ENCODE data around the gene ARHGEF1.
"Not testable (repeated sequence)": the region's sequence is repeated elsewhere in the genome, so short reads cannot be mapped to it uniquely, and the experiment has no call there.

Gene ARHGEF1

DNA sequence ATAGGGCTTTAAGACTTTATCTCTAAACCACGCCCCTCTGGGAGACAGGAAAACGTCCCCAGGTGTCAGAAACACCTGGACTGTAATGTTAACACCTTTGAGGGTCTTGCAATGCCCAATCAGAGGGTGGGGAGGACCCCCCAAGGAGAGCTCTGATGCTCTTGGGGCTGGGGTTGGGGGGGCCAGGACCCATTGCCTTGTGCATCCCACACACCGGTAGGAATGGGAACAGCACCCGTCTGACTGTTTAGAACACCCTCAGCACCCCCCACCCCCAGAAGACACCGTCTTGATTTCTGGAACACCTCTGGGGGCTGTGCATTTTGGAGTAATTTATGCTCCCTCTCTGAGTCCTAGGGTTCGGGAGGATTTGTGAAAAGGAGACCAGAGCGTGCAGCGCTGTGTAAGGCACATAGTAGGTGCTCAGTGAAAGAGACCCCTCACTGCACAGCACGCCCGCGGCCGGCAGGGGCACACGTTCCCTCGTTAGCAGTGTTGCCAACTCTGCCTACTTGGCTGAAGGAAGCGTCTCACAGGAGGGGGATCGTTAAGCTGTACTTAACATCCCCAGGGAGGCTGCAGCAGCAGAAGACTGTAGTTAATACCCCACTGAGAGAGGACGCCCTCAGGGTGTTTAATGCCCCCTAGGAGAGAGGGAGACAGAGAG lies 48.1 kb downstream of the ARHGEF1 start:
- DNase-seq (ENCODE audit: low spot score) = no peak

GRCh38 chr19:41932259-41932719 lies 49.3 kb downstream of the ARHGEF1 start:
- no peak for DNase-seq (ENCODE audit: low spot score)

DNA sequence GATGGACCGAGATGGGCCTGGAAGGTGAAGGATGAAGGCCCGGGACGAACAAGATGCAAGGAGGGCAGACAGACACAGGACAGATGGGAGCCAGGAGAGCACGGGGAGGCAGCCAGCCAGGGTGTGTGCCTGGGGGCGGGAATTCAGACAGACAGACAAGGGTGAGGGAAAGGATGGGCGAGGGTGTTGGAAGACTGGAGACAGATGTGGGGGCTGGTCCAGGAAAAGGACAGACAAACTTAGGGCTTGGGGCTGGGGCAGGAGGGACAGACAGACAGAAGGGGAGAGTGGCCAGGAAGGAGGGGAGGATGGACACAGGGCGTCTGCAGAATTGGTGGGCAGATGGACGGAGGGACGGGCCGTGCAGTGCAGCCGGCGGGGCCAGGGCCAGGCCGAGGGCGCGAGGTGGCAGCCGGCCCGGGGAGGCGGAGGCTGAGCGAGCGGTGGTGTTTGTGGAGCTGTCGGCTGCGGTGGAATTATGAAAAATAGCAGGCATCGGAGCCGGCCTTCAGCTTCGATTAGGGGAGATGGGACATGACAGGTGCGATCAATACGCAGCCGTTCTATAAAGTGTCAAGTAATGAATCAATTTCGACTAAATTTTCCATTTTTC lies 49.8 kb downstream of the ARHGEF1 start:
- DNase-seq (ENCODE audit: low spot score) = no peak

DNA sequence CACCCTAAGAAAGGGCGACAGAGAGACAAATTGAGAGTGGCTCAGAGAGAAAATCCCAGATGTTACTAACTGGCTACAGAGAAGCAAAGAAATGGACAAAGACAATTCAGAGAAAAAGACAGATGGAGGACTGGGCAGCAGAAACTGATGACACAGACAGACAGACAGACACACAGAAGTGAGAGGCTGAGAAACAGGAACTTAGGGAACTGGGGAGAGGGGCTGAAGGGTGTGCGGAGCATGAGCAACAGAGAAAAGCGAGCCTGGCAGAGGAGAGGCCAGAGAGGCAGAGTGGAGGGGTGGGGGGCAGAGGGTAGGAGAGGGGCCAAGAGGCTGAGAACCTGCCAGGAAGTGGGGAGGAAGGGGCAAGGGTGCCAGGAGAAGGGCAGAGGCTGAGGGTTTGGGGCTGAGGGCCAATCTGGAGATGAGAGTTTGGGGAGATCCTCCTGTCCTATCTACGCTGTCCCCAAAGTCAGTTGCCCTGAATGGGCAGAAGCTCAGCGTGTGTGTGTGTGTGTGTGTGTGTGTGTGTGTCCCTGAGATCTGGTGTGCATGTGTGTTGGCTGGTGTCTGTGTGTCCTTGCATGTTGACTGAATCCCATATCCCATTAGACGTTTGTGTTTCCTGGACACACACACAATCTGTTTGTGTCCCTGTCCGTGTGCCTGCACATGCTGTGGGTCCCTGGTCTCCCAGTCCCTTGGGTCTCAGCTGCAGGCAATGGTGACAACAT lies 50.9 kb downstream of the ARHGEF1 start:
- DNase-seq (ENCODE audit: low spot score) = no peak

DNA sequence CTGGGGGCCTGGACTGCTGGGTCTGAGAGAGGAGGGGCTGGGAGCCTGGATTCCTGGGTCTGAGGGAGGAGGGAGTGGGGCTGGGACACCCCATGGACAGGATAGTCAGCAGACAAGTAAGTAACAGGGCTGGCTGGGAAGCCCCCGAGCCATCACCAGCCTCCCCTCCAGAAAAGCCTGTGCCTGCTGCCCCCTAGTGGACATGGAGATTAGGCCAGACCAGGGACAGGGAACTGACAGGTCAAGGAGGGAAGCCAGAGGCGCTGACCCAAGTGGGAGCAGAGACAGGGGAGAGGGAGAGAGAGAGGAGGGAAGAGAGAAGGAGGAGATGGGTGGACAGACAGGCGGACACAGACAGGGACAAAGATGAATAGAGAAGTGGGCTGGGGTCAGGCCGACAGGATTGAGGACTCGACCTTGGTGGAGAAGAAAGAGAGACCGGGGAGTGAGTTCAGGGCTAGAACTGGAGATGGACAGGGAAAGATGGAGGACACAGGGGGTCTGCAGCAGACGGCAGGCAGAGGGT lies 51.9 kb downstream of the ARHGEF1 start:
- peak; percentile 69 for DNase-seq (ENCODE audit: low spot score)

GRCh38 chr19:41935760-41936415 lies 52.9 kb downstream of the ARHGEF1 start:
- no peak for DNase-seq (ENCODE audit: low spot score)

- peak; percentile 2 for DNase-seq (ENCODE audit: low spot score)
Measured at GRCh38 chr19:41936416-41936850, 53.4 kb downstream of the ARHGEF1 start.

DNA sequence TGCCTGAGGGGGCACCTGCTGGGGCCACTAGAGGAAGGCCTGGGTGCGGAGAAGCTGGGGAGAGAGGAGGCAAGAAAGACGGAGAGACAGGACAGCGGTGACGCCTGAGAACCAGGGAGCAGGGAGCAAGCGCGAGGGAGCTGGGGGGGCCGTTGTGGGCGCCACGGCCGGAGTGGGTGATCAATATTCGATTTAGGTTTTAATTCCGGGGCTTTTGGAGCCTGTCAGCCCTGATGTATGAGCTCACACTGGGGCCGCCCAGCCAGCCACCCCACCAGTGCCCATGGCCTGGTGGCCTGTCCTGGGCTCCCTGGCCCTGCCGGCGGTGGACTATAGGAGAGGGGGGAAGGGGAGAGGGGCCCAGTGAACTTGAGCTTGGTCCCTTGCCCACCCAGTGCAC lies 54.0 kb downstream of the ARHGEF1 start:
- DNase-seq (ENCODE audit: low spot score) = no peak

DNA sequence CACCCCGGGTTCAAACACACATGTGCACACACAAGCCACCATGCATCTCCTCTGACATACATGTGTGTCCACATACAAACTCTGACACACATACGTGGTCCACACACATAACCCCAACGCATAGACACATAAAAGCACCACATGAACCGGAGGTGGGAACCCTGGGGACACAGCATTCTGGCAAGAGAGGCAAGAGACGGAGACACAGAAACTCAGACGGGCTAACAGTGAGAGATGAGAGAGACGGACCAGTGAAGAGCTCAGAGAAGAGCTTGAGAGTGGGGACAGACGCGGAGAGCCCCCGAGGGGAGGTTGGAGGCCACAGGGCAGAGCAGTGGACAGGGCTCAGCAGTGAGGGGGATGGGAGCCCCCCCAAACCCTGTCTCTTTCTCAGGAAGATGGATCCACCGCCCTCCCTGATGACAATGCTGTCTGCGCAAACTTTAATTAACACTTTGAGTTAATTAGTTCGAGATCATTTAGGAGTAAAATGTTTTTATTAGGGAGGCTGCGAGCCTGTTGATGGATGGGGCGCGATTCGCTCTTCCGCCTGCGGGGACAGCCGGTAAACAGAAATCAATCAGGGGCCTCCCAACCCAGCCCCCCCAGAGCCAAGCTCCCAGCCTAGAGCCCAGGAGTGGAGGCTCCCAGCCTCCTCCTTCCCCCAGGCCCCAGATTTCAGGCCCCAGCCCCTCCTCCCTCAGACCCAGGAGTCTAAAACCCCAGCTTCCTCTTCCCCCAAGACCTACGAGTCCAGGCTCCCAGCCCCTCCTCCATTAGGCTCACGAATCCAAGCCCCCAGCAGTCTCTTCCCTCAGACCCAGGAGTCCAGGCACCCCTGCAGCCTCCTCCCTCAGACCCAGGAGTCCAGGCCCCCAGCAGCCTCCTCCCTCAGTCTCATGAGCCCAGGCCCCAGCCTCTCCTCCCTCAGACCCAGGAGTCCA lies 54.8 kb downstream of the ARHGEF1 start:
- DNase-seq (ENCODE audit: low spot score) = no peak

- not testable (repeated sequence) for DNase-seq (ENCODE audit: low spot score)
Measured at GRCh38 chr19:41939209-41939608, 56.2 kb downstream of the ARHGEF1 start.

- no peak for DNase-seq (ENCODE audit: low spot score)
Measured at GRCh38 chr19:41939861-41940730, 57.1 kb downstream of the ARHGEF1 start.

DNA sequence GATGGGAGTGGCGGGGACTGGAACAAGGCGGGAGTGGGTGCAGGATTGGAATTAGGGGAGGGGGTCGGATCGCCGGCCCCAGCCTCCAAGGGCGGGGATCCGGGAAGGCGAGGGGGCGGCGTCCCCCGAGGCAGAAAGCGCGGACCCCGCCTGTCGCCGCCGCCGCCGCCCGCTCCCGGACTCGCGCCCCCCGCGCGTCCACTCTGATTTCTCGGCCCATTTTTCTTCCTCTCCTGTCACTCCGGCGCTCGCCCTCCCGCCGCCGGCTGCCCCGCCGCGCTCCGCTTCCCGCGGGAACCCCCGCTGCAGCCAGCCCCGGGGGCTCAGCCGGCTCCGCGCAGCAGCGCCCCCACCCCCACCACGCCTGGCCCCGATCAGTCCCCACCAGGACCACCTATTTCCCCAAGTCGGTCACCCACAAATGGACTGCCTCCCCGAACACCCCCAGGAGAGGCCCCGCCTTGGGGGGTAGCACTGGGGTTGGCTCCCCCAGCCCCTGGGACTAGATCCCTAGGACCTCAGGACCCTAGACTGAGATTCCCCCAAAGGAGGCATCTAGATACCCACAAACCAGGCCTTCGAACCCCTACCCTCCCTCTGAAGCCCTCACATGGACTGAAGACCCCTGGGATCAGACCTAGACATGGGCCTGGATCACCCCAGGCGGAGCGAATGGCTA lies 57.9 kb downstream of the ARHGEF1 start:
- no peak for DNase-seq (ENCODE audit: low spot score)

DNA sequence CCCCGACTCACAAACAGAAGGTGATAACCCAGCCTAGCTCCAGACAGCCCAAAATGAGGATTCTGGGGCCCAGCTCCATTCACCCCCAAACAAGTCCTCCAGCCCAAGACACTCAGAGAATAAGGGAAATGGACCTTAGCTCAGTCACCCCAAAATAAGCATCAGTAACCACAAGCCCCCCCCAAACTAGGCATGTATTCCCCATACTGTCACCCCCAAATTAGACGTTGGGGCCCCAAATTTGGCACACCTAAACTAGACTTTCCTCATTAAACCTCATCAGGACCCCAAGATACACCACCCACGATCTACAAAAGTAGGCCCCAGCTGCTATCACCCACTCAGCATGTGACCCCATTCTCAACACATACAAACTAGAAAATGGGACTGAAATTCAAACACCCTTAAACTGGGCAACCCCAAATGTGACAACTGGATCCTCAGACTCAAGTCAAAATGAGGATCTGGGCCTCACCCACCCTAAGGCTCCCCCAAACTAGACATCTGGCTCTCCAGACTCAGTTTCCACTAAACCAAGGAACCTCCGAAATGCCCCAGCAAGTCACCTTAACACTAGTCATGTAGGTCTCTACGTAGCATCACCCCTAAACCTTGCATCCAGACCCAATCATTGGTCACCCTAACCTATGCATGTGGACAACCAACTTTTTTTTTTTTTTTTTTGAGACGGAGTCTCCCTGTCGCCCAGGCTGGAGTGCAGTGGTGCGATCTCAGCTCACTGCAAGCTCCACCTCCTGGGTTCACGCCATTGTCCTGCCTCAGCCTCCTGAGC lies 58.6 kb downstream of the ARHGEF1 start:
- DNase-seq (ENCODE audit: low spot score) = no peak

GRCh38 chr19:41944336-41944735 lies 61.4 kb downstream of the ARHGEF1 start:
- no peak for DNase-seq (ENCODE audit: low spot score)

DNA sequence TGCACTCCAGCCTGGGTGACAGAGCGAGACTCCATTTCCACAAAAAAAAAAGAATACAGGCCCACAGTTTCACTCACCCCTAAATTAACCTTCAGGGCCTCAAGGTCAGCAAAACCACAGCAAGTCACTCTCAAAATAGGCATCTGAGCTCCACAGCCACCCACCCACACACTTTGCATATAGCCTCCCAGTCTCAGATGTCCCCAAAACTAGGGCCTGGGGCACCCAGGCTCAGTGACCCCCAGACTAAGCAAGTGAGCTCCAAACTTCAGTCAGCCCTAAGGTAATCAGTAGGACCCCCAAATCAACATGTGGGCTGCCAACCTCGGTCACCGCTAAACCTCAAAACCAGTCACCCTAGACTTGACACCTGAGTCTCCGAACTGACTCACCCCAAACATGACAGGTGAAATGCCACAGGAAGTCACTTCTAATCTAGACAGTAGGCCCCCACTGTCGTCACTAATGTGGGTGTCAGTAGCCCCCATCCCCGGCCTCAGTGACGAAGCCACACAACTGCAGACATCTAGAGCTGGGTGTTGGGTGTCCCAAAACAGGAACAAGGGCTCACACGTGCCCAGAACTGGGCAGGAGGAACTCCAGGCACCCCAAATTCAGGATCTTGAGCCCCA lies 62.3 kb downstream of the ARHGEF1 start:
- no peak for DNase-seq (ENCODE audit: low spot score)

GRCh38 chr19:41947091-41947490 lies 64.1 kb downstream of the ARHGEF1 start:
- DNase-seq (ENCODE audit: low spot score) = no peak

- peak; percentile 84 for DNase-seq (ENCODE audit: low spot score)
Measured at GRCh38 chr19:41951686-41952172, 68.7 kb downstream of the ARHGEF1 start.

DNA sequence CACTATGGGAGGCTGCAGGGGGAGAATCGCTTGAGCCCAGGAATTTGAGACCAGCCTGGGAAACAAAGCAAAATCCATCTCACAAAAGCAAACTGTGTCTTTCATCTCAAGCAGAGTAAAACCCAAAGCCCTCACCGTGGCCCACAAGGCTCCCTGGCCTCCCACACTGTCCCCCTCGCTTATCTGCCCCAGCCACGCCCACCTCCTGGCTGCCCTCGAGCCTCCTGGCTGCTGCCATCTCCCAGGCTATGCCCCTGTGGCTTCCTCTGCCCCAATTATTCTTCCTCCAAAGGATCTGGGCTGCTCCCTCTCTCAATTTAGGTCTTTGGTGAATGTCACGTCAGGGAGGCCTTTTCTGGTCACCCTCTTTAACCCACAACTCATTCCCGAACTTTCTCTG lies 72.5 kb downstream of the ARHGEF1 start:
- DNase-seq (ENCODE audit: low spot score) = no peak
